HG02610 (cell line): ENCODE measurements around the gene CYS1.

Experiments used
- ATAC-seq: cut with Tn5 transposase; IDR thresholded peaks from one replicate; pipeline ENCODE4 v1.9.1; 2021; ENCODE audit warnings: mild to moderate bottlenecking, moderate library complexity; ENCODE audit not compliant: unreplicated experiment

CYS1 gene

DNA sequence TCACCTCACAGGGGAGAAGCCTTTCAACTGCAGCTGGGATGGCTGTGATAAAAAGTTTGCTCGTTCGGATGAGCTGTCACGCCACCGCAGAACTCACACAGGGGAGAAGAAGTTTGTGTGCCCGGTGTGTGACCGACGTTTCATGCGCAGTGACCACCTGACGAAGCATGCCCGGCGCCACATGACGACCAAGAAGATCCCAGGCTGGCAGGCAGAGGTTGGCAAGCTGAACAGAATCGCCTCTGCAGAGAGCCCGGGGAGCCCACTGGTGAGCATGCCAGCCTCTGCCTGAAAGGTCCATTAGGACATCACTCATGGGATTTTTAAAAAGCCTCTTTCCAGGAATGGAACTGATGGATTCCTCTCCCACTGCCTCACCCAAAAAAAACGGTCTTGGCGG lies 28.0 kb downstream of the CYS1 start:
- no peak for ATAC-seq

DNA sequence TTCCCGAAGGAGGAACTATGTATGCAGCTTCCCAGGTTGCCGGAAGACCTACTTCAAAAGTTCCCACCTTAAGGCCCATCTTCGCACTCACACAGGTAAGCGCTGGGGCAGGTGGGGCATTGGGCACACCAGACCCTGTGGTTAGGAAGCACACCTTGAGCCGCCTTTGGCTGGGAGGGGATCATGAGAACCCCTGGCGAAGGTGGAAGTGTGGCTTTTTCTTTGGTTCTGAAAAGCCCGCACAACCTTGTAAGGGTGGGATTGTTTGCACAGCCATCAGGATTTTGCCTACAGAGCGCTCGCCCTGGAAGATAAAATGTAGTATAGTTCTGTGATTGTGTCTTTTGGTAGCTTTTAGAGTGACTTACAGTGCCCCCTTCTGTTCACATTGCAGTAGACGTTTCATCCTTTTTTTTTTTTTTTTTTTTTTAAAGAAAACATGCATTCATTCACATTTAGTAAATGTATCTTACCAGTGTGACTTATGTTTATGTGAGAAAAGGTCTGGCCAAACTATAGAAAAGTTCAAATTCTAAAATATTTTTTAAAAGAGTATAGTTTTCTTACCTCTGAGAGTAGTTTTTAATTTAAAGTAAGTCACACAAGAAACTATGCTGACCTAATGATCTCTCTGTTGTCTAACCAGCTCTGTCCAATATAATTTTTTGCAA lies 31.6 kb downstream of the CYS1 start:
- ATAC-seq, result no peak

DNA sequence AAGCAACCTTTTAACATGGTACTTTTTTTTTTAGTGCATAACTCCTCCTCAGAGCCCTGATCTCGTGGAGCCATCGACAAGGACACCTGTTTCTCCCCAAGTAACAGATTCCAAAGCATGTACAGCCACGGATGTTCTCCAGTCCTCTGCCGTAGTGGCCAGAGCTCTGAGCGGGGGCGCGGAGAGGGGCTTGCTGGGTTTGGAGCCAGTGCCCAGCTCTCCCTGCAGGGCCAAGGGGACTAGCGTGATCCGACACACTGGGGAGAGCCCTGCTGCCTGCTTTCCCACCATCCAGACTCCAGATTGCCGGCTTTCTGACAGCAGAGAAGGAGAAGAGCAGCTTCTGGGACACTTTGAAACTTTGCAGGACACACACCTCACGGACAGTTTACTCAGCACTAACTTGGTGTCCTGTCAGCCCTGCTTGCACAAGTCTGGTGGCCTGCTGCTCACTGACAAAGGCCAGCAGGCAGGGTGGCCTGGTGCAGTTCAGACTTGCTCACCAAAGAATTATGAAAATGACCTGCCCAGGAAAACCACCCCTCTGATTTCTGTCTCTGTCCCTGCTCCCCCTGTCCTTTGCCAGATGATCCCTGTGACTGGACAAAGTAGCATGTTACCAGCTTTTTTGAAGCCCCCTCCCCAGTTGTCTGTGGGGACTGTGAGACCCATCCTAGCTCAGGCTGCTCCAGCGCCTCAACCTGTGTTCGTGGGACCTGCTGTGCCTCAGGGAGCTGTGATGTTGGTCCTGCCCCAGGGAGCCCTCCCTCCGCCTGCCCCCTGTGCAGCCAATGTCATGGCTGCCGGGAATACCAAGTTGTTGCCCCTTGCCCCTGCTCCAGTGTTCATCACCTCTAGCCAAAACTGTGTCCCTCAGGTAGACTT lies 32.4 kb downstream of the CYS1 start:
- no peak for ATAC-seq

DNA sequence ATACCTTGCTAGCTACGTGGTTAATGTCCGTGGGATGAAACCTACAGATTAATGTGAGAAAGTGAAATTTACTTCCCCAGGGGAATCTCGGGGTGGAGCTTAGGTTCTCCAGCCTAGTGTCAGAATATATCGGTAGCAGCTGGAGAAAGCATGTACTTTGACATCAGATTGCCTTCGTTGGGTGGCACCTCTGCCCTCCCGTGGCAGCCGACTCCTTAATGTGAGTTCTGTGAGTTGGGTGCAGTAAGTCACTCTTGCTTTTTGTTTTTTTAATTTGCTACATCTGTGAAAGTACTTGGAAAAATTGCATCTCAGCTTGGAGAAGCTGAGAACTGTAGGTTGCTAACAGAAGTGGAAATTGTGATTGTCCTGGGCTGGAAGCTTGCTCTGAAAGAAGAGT lies 33.3 kb downstream of the CYS1 start:
- no peak for ATAC-seq

DNA sequence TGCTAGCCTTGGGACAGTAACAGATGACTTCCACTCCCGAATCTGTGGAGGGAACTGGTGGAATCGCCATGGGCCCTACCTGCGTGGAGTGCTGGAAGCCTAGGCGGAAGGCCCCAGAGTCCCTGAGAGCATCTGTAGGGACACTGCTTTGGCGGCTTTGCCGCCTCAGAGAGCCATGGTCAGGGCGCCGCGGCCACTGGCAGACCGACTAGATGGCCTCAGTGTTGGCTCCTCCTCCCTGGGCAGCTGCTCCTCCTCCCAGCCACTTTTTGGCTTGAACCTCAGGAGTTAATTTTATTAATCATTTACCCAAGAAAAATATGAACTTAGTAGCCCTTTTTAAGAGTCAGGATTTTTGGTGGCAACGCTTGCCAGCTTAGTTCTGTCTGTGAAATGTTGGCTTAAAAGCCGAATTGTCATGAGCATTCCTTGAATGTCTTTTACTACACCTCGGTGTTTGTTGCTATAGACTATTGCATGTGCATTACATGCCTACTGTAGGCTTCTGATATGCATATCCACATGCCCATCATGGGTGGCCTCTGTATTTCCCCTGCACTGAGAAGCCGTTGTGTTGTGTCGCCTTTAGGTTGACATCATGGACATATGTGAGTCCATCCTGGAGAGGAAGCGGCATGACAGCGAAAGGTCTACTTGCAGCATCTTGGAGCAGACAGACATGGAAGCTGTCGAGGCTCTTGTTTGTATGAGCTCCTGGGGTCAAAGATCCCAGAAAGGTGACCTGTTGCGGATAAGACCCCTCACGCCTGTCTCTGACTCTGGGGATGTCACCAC lies 34.5 kb downstream of the CYS1 start:
- ATAC-seq, result no peak

DNA sequence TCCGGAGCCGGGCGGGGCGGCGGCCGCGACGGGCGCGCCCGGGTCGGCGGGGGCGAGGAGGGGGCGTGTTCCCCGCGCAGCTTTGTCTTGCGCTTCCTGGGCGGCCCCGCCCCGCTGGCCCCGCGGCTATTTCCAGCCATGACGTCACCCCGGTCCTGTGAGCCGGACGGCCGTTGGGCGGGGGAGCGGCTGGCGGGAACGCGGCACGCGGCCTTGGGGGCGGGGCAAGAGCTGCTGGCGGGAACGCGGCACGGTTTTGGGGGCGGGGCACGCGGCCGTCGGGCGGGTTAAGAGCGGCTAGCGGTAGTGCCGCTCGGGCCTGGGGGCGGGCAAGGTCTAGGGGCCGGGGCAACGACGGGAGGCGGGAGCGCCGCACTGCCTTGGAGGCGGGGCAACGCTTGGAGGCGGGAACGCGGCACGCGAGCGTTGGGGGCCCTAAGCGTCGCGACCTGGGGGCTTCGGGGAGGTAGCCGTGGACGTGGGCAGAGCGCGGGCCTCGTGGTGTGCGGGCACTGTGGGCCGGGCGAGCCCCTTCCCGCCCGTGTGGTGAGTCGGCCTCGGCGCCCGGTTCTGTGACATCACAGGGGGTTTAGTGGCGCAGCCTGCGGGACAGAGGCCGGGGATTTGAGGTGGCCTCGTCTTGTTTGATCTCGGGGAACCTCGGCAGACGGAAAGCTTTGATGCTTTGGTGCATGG lies 36.2 kb downstream of the CYS1 start:
- peak; percentile 50 for ATAC-seq

DNA sequence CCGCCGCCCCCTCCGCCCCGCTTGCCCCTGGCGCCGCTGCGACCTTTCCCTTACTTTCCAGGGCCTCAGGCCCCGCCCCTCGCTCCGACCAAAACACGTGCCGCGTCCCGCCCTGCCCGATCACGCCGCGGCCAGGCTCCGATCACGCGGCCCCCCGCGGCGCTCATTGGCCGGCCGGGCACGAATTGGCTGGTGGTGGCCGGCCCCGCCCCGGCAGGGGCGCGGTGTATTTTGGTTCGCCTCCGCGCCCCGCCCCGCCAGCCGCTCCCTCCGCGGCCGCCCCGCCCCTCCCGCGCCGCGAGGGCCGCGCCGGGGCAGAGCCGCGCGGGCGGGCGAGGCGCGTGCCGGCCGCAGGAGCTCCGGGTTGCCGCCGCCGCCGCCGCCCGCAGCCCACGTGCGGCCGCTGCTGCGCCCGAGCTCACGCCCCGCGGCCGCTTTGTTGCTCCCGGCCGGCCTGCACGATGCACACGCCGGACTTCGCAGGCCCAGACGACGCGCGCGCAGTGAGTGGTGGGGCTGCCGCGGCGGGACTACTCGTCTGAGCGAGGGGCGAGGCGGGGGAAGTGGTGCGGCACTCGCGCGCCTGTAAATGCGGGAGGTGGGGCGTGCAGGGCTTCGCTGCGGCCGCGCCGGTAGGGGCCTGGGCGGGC lies 36.8 kb downstream of the CYS1 start, which contains the start of gene KLF11:
KLF11 (plus strand) TSS at position 295 of the 650 bp plus-strand sequence; CDS start at position 462, 167 bp downstream.
- ATAC-seq, result peak; percentile 80

DNA sequence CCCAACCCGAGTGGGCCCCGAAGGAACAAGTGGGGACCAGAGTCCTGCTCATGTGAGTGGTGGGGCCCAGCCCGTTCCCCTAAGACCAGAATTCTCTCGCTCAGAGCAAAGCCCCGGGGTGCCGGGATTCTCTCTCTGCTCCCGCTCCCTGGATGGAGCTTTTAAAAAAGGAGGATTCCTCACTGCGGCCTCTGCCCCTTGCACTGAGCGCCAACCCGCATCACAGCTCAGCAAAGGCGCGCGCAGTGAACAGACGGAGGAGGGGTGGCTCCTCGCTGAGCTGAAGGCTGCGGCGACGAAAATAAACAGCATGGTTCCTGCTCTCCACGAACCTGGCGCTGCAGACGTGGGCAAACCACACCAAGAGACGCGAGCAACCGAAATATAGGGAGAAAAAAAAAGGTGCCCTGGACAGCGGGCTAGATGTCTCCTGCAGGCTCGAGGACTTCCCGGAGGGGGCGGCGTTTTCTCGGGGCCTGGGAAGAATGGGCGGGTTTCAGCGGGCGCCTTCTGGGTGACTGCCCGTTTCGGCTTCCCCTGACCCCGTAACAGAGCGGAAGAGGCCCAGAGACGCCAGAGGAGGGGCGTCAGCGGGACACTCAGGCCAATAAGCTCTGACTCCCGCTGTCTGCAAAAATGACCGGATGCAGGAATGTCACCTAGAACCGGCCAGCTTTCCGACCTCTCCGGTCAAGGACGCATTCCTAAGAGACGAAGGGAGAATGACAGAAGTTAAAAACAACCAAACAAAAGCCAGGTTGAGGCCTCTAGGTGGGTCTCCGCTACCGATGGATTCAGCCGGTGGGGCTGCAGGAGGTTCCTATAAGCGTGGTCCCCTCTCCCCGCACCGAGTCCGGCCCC lies 37.7 kb downstream of the CYS1 start:
- no peak for ATAC-seq

DNA sequence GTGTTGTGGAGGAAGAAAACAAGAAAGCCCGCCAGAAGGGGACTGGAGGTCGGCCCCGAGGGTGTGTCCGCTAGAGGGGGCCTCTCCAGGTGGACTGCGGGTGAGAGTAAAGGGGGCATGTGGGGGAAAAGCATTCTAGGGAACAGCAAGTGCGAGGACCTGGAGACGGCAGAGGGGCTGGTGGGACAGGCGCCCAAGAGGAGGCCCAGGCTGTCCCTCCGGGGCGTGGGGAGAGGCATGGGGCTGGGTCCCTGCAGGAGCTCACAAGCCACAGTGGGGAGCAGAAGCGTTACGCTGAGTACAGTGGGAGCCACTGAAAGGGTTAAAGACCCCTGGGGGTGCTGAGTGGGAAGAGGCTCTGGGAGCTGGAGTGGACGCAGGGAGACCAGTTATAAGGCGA lies 38.5 kb downstream of the CYS1 start:
- no peak for ATAC-seq

DNA sequence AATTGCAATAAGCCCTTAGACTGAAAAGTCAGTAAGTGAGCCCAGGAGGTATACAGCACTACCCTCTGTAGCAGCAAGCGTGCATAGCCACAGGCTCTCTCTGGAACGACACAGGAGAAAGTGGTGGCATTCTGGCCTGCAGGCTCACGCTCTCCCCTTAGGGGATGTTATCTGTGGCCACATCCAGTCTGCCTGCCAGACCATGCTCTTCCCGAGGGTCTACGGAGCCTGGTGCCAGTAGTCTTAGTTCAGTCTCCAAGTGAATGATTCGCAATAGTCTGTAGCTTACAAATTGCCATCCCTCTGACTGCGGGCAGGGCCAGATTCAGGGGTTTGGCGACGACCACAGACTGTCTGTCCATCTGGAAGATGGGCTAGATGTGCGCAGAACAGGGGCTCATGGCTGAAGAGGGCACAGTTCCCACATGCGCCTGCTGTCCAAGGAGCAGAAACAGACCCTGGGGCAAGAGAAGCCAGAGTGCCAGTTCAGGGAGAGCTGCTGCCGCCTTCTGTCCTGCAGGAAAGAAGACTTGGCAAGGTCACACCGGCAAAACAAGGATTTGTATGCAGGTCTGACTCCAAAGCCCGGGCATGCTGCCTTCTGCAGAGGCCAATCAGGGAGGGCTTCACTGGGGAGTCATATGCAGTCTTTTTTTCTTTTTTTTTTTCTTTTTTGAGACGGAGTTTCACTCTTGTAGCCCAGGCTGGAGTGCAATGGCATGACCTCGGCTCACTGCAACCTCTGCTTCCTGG lies 40.4 kb downstream of the CYS1 start:
- no peak for ATAC-seq

DNA sequence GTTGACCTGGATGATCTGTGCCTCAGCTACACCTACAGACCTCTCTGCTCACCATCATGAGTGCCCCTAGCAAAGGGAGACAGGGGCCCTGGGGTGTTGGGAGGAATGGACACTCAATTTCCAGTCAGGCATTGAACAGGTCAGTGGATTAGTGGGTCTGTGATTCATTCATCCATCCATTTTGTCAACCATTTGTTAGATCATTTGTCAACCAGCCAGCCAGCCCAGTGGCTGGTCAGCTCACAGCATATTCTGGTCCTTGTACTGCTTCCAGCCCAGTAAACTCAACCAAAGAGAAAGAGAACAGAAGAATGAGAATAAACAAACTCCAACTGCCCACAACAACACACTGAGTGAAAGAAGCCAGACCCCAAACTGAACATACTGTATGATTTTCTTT lies 41.5 kb downstream of the CYS1 start:
- ATAC-seq, result no peak

DNA sequence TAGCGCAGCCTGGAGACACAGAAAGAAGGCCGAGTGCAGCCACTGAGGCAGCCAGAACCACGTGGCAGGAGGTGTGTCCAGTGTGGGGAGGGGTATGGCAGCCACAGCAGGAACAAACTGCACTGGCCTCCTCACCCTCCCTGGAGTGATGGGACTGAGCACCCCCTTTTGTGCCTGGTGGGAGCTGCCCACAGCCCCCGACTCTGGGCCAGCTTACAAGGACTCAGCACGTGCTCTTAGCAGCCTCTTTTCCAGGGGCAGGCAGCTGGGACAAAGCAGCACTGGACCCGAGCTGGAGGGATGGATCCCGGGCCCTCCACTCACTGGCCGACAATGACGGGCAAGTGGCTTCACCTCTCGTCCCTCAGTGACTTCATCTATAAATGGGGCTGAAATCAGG lies 42.1 kb downstream of the CYS1 start:
- no peak for ATAC-seq

DNA sequence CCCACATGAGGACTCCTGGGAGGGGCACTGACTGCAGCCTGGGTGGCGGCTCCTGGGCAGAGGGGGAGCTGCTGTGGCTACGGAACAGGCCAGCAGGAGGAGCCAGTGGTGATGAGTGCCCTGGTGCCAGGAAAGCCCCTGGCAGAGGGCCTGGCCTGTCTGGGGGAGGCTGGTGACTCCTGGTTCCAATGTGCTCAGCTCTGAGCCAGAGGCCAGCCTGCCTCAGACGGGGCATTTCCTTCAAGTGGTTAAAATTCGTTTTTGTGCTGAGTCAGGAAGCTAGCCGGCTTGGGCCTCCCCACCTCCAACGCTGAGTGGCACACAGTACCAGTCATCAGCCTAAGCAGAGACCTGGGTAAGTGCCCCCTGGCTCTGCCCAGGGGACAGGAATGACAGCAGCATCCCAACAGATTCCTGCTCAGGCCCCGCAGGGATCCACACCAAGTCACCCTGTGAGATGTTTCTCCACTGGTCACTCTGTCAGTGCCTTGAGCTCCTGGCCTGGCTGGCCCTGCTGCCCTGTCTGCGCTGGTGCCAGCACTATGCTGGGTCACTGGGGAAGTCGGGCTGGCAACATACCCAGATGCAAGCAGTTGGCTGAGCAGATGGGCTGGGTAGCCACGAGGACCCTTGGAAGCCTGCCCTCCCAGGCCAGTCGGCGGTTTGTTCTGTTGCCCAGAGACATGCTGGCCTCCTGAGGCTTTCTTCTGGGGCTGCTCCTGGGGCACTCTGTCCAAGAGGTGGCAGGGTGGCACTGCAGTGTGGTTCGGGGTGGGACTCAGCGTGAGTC lies 43.9 kb downstream of the CYS1 start:
- ATAC-seq, result no peak

DNA sequence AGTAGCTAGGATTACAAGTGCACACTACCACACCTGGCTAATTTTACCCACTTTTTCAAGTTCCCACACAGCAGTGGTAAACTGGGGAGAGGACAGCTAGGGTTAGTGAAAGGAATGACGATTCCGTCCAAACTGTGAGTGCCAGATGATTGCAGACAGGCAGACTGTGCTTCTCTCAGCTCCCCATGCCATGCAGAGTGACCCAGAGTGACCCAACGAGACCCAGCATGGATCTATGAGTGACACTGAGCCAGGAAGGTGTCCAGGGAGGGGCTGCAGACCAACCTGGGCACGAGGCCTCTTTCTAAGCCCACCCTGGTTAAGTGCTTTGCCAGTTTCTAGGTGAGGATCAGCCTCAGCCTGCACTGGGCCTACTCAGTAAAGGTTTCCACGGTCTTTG lies 44.6 kb downstream of the CYS1 start:
- ATAC-seq, result no peak

DNA sequence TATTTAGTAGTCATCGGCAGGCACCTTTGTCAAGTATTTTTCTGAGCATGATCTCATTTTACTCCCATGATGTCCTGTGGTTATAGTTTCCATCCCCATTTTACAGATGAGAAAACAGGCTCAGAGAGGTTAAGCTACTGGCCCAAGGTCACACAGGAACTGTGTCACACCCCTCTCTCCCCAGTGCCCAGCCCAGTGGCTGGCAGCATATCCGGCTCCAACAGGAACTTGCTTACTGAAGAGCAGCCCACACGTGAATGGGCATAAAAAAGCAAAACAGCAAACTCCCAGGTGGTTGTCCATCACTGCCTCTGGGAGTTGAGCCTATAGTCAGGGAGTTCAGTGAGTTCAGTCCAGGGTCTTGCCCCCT lies 45.2 kb downstream of the CYS1 start:
- ATAC-seq, result no peak

DNA sequence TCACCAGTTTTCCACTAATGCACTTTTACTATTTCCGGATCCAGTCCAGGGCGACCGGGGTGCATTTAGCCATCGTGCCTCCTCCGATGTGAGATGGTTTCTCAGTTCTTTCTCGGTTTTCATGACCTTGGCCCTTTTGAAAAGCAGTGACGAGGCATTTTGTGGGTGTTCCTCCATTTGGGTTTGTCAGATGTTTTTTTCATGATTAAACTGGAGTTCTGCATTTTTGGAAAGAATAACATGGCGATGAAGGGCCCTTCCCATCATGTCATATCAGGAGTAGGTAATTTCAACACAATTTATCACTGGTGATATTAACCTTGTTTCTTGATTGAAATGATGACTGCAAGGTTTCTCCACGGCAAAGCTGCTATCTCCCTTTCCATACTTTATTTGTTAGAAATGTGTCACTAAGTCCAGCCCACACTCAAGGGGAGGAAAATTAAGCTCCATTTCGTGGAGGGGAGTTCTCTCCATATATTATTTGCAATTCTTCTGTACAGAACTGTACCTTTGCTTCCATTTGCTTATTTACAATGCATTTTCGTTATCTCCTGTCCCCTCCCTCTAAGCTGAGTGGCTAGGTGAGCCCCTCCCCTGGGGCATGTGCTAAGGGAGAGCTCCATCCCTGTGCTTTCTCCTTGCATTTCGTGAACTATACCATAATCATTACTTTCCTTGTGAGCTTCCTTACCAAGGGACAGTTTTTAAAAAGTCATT lies 45.7 kb downstream of the CYS1 start:
- ATAC-seq, result no peak

DNA sequence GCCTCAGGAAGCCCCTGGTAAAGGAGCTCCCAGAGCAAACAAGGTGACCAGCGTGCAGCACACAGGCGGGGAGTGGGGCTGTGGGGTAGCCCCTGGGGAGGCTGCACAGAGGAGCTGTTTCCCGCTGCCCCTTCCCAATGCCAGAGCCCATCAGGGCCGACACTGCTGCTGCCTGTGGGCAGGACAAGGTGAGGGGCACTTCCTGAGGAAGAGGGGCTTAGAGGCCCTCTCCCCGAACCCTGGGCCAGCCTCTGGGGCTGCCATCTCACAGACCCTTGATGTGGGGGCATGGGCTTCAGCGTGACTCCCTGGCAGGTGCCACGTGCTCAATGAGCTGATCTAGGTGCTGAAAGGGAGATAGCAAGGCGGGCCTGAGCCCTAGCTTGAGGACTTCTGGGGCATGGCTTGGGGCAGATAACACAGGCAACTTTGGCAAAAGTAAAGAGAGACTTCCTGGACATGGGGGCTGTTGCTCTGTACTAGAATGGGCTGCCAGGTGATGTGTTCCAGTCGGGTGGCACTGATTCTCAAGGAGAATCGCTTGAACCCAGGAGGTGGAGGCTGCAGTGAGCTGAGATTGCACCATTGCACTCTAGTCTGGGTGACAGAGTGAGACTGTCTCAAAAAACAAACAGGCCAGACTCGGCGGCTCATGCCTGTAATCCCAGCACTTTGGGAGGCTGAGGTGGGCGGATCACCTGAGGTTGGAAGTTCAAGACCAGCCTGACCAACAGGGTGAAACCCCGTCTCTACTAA lies 46.8 kb downstream of the CYS1 start:
- ATAC-seq, result no peak
